HG03066 (cell line): ENCODE measurements around the gene HMGA1.
"Not testable (repeated sequence)": the region's sequence is repeated elsewhere in the genome, so short reads cannot be mapped to it uniquely, and the experiment has no call there.

Experiments
- ATAC-seq: cut with Tn5 transposase; IDR thresholded peaks from one replicate; pipeline ENCODE4 v1.9.1; 2021; ENCODE audit warnings: low read depth; ENCODE audit not compliant: unreplicated experiment

Gene HMGA1

GRCh38 chr6:34259529-34260069 is 22.9 kb downstream of the HMGA1 start:
- ATAC-seq, result no peak

GRCh38 chr6:34260576-34261267 is 24.0 kb downstream of the HMGA1 start:
- no peak for ATAC-seq

DNA sequence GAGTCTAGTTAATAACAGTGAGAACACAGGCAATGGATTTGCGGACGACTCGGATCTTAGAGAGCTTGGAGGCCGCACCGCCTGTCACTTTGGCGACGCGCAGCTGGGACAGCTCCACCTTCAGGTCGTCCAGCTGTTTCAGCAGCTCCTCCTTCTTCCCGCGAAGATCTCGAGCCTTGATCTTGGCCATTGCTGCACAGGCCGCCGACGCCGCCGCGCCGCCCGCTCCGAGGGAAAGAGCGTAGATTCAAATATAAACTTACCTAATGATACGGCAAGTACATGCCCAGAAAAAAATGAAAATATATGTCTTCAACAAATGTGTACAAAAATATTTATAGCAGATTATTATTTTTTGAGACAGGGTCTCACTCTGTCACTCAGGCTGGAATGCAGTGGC is 26.8 kb downstream of the HMGA1 start:
- not testable (repeated sequence) for ATAC-seq

- no peak for ATAC-seq
These were observed 31.1 kb downstream of the HMGA1 start for GRCh38 chr6:34267746-34268145.

DNA sequence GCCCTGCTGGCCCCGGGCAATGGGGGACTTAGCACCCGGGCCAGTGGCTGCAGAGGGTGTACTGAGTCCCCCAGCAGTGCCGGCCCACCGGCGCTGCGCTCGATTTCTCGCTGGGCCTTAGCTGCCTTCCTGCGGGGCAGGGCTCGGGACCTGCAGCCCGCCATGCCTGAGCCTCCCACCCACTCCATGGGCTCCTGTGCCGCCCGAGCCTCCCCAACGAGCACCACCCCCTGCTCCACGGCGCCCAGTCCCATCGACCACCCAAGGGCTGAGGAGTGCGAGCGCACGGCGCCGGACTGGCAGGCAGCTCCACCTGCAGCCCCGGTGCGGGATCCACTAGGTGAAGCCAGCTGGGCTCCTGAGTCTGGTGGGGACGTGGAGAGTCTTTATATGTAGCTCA is 32.5 kb downstream of the HMGA1 start:
- ATAC-seq, result not testable (repeated sequence)

GRCh38 chr6:34269658-34270341 is 33.1 kb downstream of the HMGA1 start:
- not testable (repeated sequence) for ATAC-seq

DNA sequence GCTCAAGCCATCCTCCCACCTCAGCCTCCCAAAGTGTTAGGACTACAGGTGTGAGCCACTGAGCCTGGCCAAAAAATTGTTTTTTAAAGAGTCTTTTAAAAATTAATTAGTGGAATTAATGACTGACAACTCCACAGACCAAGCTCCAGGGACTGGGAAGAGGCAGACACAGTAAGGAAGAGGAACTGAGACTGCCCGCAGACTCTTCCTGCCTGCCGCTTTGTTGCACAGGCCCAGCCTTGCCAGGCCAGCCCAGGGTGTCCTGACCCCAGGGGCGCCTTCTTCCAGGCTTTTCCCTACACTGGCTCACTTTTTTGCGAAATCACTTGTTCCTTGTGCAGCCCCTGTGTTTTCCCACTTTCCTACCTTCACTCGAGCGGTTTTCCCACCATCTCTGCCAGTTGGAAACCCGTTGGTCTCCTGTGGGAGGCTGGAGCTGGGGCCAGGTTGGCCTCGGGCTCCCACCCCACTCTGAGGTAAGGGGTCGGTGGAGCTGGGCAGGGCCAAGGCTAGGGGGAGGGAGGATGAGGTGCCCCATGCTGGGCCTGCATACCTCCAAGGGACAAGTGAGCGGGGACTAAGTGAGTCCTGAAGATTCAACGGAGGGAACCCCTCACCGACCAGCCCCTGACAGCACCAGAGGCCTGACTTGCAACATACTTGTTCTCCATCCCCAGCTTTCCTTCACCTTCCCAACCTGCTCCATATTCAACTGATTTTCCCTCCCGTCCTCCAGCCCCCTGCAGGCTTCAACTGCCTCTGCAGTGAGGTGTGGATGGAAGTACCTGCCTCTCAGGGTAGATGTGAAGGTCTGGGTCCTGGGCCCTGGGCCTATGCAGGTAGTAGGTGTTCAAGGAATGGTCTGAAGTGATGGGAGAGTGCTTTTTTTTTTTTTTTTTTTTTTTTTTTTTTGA is 35.6 kb downstream of the HMGA1 start:
- ATAC-seq, result no peak

GRCh38 chr6:34273242-34273805 is 36.7 kb downstream of the HMGA1 start:
- ATAC-seq, result no peak

- ATAC-seq, result no peak
These were observed 37.5 kb downstream of the HMGA1 start for GRCh38 chr6:34274129-34274528.

DNA sequence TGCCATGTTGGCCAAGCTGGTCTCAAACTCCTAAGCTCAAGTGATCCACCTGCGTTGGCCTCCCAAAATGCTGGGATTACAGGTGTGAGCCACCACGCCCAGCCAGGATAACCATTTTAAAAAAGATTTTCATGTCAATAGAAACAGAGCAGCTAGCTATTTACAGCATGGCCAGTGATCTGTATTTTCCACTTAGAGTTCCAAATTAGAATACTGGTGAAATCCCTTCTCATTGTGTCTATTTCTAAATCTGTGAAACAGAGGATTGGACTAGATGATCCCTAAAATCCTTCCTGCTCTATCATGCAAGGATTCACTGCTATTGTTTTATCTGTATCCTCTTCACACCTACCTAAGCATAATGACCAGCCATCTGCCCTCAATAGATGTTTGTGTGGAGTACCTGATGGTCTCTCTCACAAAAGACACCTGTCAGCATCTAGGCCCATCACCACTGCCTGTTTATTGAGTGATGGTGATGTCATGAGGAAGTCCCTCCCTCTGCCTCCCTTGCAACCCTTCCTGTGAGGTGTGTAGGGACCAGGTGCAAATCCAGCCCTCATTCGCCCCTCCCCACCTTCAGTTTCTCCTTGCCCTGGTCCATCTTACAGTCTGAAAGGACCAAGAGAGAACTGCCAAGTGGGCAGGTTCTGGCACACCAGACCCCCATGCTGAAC is 38.6 kb downstream of the HMGA1 start:
- ATAC-seq, result no peak

DNA sequence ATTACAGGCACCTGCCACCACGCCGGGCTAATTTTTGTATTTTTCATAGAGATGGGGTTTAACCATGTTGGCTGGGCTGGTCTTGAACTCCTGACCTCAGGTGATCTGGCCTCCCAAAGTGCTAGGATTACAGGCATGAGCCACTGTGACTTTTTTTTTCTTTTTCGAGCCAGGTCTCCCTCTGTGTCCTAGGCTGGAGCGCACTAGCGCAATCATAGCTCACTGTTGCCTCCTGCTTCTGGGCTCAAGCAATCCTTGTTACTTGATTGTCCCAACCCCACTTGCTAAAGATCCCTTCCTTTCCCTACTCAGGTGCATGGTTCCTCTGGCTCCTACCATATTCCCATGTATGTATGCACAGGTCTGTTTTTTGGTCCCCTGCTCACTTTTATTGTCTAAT is 39.5 kb downstream of the HMGA1 start:
- ATAC-seq, result no peak

DNA sequence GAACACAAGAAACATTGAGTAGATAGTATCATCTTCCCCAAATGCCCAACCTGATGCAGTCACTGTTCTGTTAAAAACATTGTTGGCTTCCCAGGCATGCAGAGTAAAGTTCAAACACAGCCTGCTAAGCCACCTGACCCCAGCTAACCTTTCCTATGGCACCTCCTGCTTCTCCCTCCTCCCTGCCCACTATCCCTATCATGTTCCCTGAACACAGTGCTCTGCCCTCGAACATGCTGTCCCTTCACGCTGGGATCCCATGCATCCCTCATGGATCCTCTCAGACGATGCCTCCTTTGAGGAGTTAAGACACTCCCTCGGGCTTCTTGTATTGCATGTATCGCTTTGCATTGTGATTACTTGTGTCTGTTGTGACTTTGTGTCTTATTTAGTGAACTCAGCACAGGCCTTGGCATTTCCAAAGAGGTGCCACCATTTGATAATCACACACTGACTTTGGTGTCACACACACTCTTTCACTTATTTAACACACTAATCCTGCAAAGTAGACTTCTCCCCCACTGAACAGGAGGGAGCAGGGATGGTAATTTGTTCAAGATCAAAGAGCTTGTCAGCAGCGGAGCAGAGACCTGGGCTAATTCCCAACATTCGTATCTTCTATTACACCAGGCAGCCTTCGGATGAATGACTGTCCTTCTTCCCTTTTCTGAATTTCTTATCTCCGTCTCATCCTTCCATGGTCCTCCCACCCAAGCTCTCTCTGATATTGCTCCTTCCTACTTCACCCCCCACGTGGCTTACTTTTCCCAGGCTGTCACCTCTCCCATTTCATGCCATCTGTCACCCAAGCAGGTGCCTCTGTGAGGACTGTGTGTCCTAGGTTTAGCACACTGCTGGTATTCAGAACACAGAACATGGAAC is 40.4 kb downstream of the HMGA1 start:
- ATAC-seq, result no peak

- ATAC-seq, result no peak
These were observed 41.1 kb downstream of the HMGA1 start for GRCh38 chr6:34277763-34278112.

DNA sequence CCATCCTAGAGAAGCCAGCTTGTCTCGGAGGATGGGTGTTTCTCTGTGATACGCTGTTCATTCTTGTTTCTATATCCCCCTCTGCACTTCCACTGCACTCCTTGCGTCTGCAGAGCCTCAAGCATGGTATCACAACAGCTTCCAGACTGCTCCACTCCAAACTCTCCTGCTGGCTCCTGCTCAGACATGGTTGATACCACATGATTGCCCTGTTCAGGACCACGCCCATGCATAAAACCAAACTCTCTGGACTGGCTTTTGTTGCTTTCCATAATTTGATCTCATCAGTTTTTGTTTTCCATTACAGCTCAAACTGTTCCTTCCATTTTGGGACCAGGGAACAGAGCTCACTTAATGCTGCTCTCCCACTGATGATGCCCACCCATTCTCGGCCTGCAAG is 42.2 kb downstream of the HMGA1 start:
- no peak for ATAC-seq

DNA sequence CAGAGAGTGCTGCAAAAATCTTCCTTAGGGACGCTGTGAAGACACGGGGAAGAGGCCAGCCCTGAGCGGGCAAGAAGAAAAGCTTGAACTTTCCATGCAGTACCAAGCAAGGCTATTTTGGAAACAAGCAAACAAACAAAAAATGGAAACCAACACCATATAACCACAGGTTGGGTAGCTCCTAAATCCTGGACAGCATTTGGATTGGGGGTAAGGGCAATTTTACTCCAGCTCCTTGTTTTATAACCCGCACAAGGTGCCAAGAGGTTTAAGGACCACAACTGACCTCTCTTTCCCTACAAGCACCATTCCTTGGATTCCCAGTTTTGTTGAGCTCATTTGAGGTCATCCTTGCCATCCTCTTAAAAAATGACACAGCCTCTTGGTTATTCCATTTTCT is 43.5 kb downstream of the HMGA1 start:
- ATAC-seq, result no peak

DNA sequence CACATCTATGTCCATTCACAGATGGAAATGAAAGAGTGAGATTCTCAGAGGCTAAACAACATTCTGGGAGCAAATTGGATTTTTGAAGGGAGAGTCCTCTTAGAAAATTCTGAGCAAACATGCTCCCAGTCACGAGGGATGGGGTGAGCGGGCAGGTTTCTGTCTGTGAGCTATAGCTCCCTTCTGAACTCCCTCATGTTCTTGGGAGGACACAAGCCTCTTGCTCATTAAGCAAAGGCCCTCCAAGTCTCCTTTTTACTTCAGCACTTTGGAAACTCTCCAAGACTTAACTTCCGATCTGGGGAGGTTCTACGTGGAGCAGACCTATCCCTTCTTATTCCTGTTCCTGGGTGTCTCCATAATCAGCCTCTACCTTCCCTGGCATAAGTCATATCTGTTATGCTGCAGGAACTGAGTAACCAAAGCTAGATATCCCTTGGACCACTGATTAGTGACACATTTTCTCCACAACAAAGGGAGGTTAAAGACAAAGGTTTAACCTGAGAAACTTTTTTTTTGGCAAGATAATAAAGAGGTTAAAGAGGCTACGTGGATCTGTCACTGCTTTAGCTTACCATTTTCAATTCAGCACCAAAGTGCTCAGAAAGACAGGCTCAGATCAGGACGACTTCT is 45.1 kb downstream of the HMGA1 start:
- no peak for ATAC-seq

- ATAC-seq, result no peak
These were observed 48.1 kb downstream of the HMGA1 start for GRCh38 chr6:34284563-34285447.
